Hematopoietic multipotent progenitor cell treated with erythropoietin and hydrocortisone succinate and interleukin-3 and kit ligand, for 4 days (in vitro differentiated cells): ENCODE measurements around the gene MOB3B.

ENCODE experiments used
- DNase-seq: peaks from one replicate; pipeline ENCODE4 v3.0.0-alpha.2; 2015

MOB3B gene

GRCh38 chr9:27355166-27355565 lies 174.4 kb downstream of the MOB3B start:
- DNase-seq = no peak

- DNase-seq = no peak
These were observed 176.0 kb downstream of the MOB3B start for GRCh38 chr9:27353474-27354229.

GRCh38 chr9:27353166-27353473 lies 176.5 kb downstream of the MOB3B start:
- DNase-seq = no peak

GRCh38 chr9:27352457-27353165 lies 177.0 kb downstream of the MOB3B start:
- DNase-seq = no peak

GRCh38 chr9:27351438-27351837 lies 178.2 kb downstream of the MOB3B start:
- no peak for DNase-seq

- no peak for DNase-seq
These were observed 179.1 kb downstream of the MOB3B start for GRCh38 chr9:27350382-27350976.

- DNase-seq = no peak
These were observed 179.9 kb downstream of the MOB3B start for GRCh38 chr9:27349698-27350080.

- no peak for DNase-seq
These were observed 180.6 kb downstream of the MOB3B start for GRCh38 chr9:27348785-27349697.

GRCh38 chr9:27347889-27348288 lies 181.7 kb downstream of the MOB3B start:
- no peak for DNase-seq

GRCh38 chr9:27344776-27345175 lies 184.8 kb downstream of the MOB3B start:
- no peak for DNase-seq

- DNase-seq = no peak
These were observed 187.9 kb downstream of the MOB3B start for GRCh38 chr9:27341545-27342294.

- DNase-seq = no peak
These were observed 188.6 kb downstream of the MOB3B start for GRCh38 chr9:27340961-27341511.

GRCh38 chr9:27340285-27340674 lies 189.3 kb downstream of the MOB3B start:
- DNase-seq = no peak

GRCh38 chr9:27339661-27340284 lies 189.8 kb downstream of the MOB3B start:
- no peak for DNase-seq

GRCh38 chr9:27338527-27338903 lies 191.1 kb downstream of the MOB3B start:
- no peak for DNase-seq

- DNase-seq = peak; percentile 8
These were observed 191.6 kb downstream of the MOB3B start for GRCh38 chr9:27337833-27338526.

- DNase-seq = no peak
These were observed 192.4 kb downstream of the MOB3B start for GRCh38 chr9:27337236-27337635.

GRCh38 chr9:27336829-27337228 lies 192.8 kb downstream of the MOB3B start:
- no peak for DNase-seq

GRCh38 chr9:27336126-27336525 lies 193.5 kb downstream of the MOB3B start:
- no peak for DNase-seq

- no peak for DNase-seq
These were observed 194.5 kb downstream of the MOB3B start for GRCh38 chr9:27335075-27335474.
